ENCODE measurements around the gene TMEM134.
"Not testable (repeated sequence)": the region's sequence is repeated elsewhere in the genome, so short reads cannot be mapped to it uniquely, and the experiment has no call there.

Gene TMEM134

DNA sequence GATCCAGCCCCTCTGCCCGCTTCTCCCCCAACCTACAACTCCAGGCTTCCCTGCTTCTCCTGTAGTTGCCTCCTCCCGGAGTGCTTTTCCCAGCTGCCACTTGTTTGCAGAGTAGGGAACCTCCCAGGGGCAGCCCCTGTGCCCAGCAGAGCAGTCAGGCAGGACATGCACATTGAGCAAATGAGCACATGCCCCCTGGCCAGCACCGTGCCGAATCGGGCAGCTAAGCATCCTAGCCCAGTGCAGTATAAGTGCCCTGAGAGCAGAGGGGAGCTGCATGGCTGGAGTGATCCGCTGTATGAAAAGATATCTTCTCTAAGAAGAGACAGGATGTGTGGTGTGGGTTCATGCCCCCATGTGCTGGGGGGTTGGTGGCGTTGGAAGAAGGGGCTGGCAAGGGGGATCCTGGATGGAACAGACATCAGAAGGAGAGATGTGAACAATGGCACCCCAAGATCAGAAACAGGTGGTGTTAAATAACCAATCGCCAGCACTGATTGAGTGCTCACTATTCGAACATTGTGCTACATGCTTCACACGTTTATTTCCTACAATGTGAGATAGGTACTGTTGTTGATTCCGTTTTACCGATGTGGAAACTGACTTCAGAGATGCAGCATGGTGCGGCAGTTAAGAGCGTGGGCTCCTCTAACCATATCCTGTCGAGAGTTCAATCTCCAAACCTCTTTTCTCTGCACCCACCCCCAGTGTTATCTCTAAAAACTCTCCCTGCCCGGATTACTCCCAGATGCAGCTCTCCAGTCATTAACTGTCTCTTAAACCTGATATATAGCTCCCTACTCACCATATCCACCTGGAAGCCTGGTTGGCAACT is 15.0 kb upstream of the TMEM134 start:
- no peak for DNase-seq

DNA sequence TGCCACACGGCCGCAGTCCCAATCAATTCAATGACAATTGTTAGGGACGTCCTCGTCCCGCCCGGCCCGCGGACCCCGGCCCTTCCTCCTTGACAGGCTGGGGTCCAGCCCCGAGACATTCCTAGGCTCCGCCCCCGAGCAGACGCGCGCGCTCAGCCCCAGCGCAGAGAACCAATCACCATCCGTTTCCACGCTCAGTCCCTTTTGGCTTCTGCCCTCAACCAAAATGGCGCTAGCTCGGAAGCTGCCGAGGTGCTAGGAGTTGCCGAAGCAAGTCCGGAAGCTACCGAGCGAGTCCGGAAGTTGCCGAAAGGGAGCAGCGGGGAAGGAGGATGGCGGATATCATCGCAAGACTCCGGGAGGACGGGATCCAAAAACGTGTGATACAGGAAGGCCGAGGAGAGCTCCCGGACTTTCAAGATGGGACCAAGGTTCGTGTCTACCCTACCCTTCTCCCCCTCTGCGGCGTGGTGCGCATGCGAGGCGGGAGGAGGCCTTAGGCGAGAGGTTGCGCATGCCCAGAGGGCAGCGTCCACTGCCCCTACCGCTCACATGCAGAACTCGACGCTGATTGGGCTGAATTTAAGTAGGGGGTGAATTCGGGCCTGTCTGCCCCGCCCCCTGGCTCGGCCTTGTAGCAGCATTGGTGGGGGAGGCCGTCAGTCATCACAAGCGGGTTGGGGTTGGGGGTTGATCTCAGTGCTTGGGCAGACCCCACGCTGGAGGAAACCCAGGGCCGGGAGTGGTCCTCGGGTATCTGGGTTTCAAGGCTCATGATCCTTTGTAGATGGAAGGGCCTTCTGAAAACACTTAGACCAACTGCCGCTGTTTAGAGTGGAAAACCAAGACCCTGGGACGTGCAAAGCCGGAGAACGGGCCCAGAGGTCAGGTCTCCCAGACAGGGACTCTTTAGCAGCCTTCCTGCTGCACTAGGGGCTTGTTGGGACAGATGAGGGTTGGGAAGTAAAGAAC is 14.1 kb upstream of the TMEM134 start, which contains the start of gene AIP:
Gene AIP, plus strand, starts transcription at position 200 of the 972 bp plus-strand sequence. Its CDS starts 133 bp downstream, at position 333.
- DNase-seq = peak; percentile 96

DNA sequence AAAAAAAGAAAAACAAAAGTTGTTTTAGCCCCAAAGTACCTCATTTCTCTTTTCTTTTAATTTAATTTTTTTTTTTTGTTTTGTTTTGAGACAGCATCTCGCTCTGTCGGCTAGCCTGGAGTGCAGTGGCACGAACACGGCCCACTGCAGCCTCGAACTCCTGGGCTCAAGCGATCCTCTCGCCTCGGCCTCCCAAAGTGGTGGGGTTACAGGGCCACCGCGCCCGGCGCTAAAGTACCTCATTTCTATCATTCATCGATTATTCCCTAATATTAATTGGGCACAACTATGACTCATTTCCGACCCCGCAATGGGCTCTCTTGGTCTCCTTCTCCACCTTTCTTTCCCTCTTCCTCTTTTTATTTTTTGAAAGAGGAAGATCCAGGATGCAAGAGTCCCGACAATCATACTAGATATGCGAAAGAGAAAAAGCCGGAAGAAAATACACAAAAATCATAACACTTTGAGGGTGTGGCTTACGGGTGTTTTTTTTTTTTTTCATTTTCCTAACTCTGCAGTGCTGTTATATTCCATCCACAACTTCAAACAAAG is 13.3 kb upstream of the TMEM134 start:
- no peak for DNase-seq

DNA sequence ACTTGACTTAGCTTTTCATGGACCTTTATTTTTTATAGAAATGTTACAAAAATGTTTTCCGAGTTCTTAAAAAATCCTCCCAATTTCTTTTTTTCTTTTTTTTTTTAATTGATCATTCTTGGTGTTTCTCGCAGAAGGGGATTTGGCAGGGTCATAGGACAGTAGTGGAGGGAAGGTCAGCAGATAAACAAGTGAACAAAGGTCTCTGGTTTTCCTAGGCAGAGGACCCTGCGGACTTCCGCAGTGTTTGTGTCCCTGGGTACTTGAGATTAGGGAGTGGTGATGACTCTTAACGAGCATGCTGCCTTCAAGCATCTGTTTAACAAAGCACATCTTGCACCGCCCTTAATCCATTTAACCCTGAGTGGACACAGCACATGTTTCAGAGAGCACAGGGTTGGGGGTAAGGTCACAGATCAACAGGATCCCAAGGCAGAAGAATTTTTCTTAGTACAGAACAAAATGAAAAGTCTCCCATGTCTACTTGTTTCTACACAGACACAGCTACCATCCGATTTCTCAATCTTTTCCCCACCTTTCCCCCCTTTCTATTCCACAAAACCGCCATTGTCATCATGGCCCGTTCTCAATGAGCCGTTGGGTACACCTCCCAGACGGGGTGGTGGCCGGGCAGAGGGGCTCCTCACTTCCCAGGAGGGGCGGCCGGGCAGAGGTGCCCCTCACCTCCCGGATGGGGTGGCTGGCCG is 8.4 kb upstream of the TMEM134 start:
- DNase-seq = not testable (repeated sequence)

DNA sequence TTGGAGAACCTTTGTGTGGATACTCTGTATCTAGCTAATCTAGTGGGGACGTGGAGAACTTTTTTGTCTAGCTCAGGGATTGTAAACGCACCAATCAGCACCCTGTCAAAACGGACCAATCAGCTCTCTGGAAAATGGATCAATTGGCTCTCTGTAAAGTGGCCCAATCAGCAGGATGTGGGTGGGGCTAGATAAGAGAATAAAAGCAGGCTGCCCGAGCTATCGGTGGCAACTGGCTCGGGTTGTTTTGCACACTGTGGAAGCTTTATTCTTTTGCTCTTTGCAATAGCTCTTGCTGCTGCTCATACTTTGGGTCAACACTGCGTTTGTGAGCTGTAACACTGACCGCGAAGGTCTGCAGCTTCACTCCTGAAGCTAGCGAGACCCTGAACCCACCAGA is 7.6 kb upstream of the TMEM134 start:
- not testable (repeated sequence) for DNase-seq

DNA sequence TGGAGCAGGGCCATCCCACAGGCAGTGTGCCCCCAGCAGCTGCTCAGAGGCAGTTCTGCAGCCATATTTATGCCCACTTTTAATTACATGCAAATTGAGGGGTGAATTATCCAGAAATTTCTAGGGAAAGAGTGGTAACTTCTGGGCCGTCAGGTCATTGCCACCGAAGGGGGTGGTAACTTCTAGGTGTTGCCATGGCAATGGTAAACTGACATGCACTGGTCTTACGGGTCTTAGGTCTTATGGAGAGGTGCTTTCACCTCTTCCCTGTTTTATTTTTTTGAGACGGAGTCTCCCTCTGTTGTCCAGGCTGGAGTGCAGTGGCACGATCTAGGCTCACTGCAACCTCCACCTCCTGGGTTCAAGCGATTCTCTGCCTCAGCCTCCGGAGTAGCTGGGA is 3.8 kb upstream of the TMEM134 start:
- DNase-seq = no peak

DNA sequence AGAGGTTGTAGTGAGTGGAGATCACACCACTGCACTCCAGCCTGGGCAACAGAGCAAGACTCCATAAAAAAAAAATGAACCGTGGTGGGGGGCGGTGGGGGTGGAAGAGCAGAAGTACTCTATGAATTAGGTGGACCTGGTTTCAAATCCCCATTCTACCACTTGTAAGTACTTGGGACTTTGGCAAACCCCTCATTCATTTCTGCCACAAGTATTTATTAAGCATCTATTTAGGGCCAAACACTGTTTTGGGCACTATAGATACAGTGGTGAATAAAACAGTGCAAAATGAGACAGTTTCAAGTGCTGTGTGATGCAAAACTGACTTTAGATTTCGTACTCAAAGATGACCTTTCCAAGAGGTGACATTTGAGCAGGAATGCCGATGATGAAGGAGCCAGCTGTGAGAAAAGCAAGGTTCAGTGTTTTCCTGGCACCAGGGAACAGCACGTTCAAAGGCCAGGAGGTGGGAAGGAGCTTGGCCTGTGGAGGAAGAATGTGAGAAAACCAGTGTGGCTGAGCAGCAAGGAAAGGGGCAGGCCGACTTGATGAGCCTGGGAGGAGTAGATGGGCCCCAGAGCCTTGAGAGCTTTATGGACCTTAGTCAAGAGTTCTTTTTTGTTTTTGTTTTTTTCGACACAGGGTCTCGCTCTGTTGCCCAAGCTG is 1.4 kb upstream of the TMEM134 start:
- no peak for DNase-seq

DNA sequence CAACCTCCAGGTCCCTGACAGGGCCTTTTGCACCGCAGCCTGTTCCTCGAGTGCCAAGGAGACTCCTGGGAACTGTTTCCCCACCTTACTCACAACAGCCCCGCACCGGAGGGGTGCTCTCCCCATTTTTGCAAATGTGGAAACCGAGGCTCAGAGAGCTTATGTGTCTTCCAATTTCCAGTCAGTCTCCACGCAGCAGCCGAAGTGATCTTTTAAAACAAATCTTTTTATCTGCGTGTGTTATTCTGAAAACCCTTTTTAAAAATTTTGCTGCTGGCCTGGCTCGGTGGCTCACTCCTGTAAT is 409 bp upstream of the TMEM134 start:
- DNase-seq = no peak

DNA sequence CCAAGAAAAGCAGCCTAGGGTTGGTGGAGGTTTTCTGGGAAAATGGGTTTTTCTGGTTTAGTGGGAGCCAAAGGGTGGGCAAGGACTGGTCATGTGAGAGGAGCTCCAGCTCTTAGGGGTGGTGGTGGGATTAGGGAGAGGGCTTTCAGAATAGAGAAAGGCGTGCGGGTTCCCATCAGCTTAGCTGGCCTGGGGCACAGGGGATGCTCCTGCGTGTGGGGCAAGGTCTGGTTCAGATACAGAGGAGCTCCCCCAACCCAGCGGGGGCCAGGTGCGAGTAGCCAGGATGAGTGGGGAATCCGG is 644 bp downstream of the TMEM134 start:
- no peak for DNase-seq

DNA sequence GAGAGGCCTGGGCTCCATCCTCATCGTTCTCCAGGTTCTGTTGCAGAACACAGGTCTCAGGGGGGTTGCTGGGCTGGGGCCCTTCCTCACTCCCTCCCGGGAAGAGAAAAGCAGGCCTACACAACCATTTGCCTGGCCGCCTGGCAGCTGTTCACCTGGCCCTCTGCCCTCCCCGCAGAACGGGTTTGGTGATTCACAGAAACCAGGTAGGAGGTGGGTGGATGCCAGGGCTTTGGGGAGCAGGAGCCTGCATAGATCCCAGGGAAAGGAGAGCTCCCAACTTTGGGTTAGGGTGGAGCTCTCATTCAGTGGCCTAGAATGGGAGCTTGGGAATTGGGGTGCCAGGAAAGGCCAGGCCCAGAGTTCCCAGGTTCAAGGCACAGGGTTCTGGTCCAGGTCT is 995 bp downstream of the TMEM134 start:
- DNase-seq = no peak

DNA sequence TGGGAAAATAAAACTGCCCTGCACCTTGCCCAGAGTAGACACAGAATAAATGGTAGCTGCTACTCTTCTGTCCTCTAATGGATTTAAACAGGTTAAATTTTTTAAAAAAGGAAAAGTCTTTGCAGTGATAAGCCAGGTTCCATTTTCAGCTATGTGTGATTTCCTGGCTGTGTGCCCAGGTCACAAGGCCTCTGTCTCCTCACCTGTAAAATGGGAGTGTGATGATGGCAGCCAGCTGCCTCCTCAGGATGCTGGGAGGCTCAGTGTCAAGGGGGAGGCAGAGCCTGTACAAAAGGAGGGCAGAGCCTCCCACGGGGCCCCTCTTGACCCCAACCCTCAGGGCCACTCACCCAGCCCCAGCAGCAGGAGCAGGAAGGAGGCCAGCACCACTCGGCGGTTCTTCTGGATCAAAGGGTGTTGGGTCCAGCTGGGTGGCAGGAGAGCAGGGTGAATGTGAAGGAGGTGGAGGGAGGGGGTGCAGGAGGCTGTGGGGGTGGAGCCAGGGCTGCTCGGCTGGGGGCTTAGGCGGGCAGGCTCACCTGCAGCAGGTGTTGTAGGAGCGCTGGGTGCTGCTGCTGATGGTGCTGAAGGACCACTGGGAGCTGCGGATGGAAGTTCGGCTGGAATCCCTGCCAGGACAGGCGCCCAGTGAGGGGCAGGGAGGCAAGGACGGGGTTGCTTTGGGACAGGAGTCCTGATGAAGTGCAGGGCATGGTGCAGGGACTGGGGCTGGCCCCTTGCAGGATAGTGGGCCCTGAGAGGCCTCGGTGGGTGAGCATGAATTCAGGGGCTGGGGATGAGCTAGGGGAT is 1.9 kb downstream of the TMEM134 start:
- no peak for DNase-seq

DNA sequence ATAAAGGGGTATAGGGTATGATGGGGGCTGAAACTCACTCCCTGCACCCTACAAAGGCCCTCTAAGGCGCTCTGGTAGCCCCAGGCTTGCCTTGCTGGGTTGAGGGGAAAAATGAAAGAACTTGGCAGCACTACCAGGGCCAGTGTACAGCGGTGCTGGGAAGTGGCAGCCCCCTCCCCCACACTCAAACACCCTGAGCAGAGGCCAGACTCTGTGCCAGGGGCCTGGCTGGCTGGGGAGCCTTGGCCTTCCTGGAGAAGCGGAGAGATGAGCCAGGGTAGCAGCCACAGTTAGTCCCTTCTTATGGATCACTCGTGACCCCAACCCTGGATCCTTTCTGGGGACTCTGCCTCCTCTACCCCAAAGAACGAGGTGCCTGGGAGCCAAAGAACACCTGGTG is 2.7 kb downstream of the TMEM134 start:
- no peak for DNase-seq

DNA sequence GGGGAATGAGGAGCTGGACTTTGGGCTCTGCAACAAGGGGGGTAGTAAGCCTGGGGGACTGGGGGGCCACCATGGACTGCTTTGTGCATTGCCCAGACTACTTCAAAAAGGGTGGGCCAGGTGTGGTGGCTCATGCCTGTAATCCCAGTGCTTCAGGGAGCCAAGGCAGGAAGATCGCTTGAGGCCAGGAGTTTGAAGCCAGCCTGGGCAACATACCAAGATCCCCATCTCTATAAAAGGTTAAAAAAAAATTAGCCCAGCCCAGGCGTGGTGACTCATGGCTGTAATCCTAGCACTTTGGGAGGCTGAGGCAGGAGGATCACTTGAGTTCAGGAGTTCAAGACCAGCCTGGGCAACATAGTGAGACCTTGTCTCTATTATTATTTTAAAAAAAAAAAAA is 3.5 kb downstream of the TMEM134 start:
- DNase-seq = not testable (repeated sequence)

DNA sequence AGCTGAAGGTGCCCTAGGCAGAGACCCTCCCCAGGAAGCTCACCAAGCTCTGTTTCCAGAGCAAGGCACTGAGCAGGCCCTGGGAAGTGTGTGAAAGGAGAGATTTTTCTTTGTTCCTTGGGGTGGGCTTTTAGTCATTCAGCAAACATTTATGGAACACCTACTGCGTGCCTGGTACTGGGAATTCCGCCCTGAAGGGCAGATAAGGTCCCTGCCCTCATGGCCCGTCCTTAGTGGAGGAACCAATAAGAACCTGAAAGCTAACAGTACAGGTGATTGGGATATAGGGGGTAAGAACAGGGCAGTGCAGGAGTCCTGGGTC is 3.9 kb downstream of the TMEM134 start:
- no peak for DNase-seq

DNA sequence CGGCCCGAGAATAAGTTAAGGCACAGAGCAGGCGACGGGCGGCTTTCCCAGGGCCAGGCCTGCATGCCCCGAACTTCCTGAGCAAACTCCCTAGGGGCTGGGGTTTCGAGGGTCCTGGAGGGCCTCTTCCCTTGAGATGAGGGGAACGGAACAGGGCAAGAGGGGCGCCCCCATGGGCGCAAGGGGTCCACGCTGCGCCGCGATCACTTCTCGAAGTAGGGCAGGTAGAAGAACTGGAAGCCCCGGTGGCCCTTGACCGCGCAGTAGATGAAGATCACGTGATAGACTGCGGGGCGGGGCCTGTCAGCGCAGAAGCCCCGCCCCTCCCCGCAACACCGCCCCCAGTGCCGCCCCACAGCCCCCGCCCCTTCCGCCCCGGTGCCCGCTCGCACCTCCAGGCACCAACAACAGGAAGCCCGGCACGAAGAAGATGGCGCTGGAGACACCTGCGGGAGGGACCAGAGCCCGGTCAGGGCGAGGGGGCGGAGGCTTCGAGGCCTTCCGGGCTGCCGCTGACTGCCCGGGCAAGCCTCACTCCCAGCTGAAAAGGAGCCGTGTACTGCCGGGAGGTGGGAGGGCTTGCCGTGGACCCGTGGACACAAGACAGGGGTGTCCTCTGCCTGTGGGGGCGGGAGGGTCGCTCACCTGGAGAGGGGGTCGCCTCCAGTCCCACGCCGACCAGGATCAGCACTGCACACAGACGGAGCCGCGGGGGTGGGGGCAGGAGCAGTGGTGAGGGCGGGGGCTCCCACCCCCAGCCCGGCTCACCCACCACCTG is 4.5 kb downstream of the TMEM134 start:
- no peak for DNase-seq

DNA sequence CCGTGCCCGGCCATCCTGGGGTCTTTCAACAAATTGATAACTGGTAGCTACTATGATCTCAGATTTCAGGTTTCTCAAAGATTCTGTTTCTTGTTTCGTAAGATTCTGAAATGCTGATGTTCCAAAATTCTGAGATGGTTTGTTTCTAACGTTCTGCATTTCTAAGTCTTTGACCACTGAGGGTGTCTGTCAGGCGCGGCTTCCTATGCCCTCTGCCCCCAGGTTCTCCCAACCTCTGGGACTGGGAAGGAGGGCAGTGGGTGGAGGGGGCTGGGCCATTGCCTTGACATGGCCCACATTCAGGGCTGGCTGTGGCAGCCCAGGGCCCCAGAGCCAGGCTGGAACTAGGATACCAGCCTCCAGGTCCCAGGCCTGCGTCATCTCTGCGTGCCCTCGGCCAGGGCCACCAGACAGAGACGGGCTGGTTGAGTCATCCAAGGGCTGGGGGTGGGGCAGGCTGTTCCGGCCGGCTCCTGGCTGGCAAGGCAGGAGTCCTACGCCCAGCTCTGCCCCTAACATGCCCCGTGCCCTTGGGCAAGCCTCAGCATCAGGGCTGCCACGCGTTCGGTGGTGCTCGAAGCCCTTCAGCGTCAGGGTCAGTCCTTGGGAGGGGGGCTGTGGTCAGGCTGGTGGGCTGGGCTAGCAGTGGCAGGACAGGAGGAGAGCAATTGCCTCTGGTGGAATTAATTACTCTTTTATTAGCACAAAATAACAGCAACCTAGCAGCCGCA is 5.2 kb downstream of the TMEM134 start:
- no peak for DNase-seq

DNA sequence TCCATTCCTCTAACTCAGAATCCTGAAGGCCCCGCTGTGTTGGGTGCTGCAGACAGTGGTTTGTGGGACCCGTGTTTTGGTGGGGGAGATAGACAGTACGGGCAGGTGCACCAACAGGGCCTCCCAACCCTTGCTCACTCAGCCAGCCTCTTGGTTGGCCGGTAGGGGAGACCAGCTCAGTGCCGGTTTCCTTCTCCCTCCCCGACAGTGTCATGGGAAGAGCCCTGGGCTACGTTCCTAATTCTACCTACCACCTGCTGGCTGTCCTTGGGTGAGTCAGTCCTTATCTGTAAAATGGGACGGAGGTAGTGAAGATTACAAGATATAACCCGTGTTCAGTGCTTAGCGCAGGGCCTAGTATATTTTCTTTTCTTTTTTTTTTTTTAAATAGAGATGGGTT is 5.9 kb downstream of the TMEM134 start:
- no peak for DNase-seq

DNA sequence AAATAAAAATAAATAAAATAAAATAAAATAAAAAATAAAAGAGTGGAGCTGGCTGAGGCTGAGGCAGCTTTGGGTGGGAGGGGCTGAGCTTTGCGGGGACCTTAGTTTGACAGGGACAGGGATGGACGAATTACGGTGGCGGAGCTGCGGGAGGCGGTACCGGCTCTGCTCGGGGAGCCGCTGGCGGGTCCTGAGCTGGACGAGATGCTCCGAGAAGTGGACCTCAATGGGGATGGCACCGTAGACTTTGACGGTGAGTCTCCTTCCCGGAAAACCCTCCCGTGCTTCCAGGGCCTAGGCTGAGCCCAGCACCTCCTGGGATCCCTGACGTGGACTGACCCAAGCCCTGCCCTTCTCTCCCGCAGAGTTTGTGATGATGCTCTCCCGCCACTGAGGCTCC is 10.8 kb downstream of the TMEM134 start:
- no peak for DNase-seq

DNA sequence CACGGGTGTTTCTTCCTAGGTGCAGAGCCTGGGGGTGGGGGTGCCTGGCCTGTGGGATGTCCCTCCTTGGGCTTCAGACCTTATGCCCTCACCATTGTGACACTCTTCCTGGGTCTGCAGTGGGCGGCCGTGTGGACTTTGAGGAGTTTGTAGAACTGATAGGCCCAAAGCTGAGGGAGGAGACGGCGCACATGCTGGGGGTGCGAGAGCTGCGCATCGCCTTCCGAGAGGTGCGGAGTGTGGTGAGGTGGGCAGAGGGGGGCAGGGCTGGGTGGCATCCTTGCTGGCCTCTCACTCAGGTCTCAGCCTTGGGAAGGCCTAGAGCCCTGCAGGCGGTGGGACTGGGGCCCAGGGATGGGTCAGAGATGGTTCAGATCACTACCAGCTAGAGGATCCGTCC is 11.6 kb downstream of the TMEM134 start:
- DNase-seq = no peak

DNA sequence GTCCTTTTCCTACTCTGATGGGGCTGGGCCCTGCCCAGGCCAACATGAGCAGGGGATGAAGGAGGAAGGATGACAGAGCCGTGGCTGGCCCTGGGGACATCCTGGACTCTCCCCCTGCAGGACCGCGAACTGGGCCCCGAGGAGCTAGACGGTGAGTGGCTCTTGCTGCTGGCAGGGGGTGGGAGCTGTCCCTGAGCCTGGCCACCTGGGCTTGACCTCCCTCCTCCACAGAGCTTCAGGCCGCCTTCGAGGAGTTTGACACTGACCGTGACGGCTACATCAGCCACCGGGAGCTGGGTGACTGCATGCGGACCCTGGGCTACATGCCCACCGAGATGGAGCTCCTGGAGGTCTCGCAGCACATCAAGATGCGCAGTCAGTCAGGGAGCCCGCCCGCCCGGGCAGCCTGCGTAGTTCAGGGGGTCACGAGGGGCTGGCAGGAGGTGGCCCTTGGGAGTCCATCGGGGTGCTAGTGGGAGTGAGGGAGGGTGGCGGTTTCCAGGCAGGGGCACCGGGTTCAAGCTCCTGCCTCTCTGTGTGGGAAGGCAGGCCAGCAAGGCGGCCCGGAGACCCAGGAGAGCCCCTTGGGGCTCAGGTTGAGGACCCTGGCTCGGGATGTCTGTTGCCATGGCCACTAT is 12.9 kb downstream of the TMEM134 start:
- no peak for DNase-seq

All from amniotic stem cell (primary cell).